B cell (primary cell): Measurements from ENCODE around the gene SPEN. TPM values are rescaled to one million over a fixed set of nuclear protein-coding genes. Genes with fewer than 3 reads are reported as not detected.

Experiments
- ATAC-seq: fragments of 200-7000 bp; cut with Tn5 transposase; one replicate; pipeline ENCODE4 v1.10.0; 2021; ENCODE audit warnings: low read depth, mild to moderate bottlenecking, moderate number of reproducible peaks, moderate library complexity
- CTCF ChIA-PET: fragments of 350-600 bp; sonication (Branson Sonifier 250); formaldehyde crosslinking; loops from one replicate; lab custom pipeline; 2021; ENCODE audit warnings: antibody characterized with exemption, inconsistent platforms; lab: Charles Lee
- POLR2A ChIA-PET: fragments of 350-600 bp; sonication (Branson Sonifier 250); formaldehyde crosslinking; loops from one replicate; lab custom pipeline; 2021; ENCODE audit warnings: antibody characterized with exemption; lab: Charles Lee
- DNase-seq: peaks from one replicate; pipeline ENCODE4 v3.0.0; 2013
- H2AFZ ChIP-seq: 2 replicates; pipeline ENCODE4 v1.6.1; 2012; ENCODE audit warnings: mild to moderate bottlenecking, low read depth, low read length; ENCODE audit not compliant: insufficient read depth, poor library complexity, severe bottlenecking
- H3K27ac ChIP-seq, 2 donors: 1 replicate in 1 of 2; 2 replicates in 1 of 2; pipeline ENCODE4 v1.5.1; 2012 to 2013; ENCODE audit warnings: low read length in 2 of 2, mild to moderate bottlenecking in 2 of 2, moderate library complexity in 1 of 2
- H3K27me3 ChIP-seq, 4 experiments: fragments of 200-600 bp in 1 of 4; sonication (generic) in 1 of 4; replicated peaks in 1 of 4; 1 replicate in 2 of 4; 2 replicates in 2 of 4; pipeline versions ENCODE4 v1.6.1 to v1.7.0; 2013 to 2016; ENCODE audit warnings: low read length in 3 of 4, mild to moderate bottlenecking in 2 of 4, mixed read lengths in 1 of 4, moderate library complexity in 1 of 4; ENCODE audit not compliant: insufficient read depth in 4 of 4, control insufficient read depth in 3 of 4; ENCODE audit errors: control extremely low read depth in 1 of 4
- H3K36me3 ChIP-seq, 2 experiments: replicated peaks in 1 of 2; 1 replicate in 1 of 2; 2 replicates in 1 of 2; pipeline versions ENCODE4 v1.6.1 to v1.7.1; 2013; ENCODE audit warnings: low read length in 1 of 2; ENCODE audit not compliant: insufficient read depth in 2 of 2, control insufficient read depth in 1 of 2; ENCODE audit errors: control extremely low read depth in 1 of 2, extremely low read depth in 1 of 2
- H3K4me1 ChIP-seq, 2 donors: fragments of 200-600 bp in 1 of 2; sonication (generic) in 1 of 2; 1 replicate in 1 of 2; 2 replicates in 1 of 2; pipeline versions ENCODE4 v1.5.1 to v1.6.1; 2013 to 2017; ENCODE audit warnings: low read length in 2 of 2; ENCODE audit not compliant: control insufficient read depth in 2 of 2, insufficient read depth in 2 of 2
- H3K4me2 ChIP-seq: replicated peaks from 2 replicates; pipeline ENCODE3; 2012; ENCODE audit warnings: mild to moderate bottlenecking, low read depth, low read length; ENCODE audit not compliant: poor library complexity, severe bottlenecking
- H3K4me3 ChIP-seq, 5 experiments: fragments of 200-600 bp in 1 of 5; sonication (generic) in 1 of 5; 1 replicate in 3 of 5; 2 replicates in 2 of 5; pipeline versions ENCODE4 v1.5.1 to v1.7.0; 2011 to 2016; ENCODE audit warnings: low read length in 4 of 5, mild to moderate bottlenecking in 4 of 5, low read depth in 2 of 5, control low read depth in 1 of 5, moderate library complexity in 1 of 5; ENCODE audit not compliant: insufficient read depth in 1 of 5; ENCODE audit errors: control extremely low read depth in 1 of 5, extremely low read depth in 1 of 5
- H3K79me2 ChIP-seq: fragments of 200-600 bp; sonication (generic); one replicate; pipeline ENCODE4 v1.6.0; 2016; ENCODE audit warnings: low read length; ENCODE audit not compliant: control insufficient read depth, insufficient read depth
- H3K9ac ChIP-seq: fragments of 200-600 bp; sonication (generic); 2 replicates; pipeline ENCODE4 v1.6.1; 2017; ENCODE audit warnings: mild to moderate bottlenecking, low read length, moderate library complexity
- H3K9me3 ChIP-seq, 3 donors: one replicate each; pipeline versions ENCODE4 v1.6.1 to v1.7.1; 2013; ENCODE audit warnings: low read length in 2 of 3; ENCODE audit not compliant: control insufficient read depth in 2 of 3, insufficient read depth in 1 of 3; ENCODE audit errors: control extremely low read depth in 1 of 3
- H4K20me1 ChIP-seq: 2 replicates; pipeline ENCODE4 v1.6.0; 2012; ENCODE audit warnings: mild to moderate bottlenecking, low read length; ENCODE audit not compliant: insufficient read depth, control insufficient read depth, poor library complexity, severe bottlenecking
- H3K27ac Mint-ChIP-seq: one replicate; pipeline ENCODE4 v1.8.0; 2021; ENCODE audit warnings: mixed read lengths
- H3K27me3 Mint-ChIP-seq: one replicate; pipeline ENCODE4 v1.8.0; 2021; ENCODE audit warnings: mixed read lengths
- H3K4me1 Mint-ChIP-seq: one replicate; pipeline ENCODE4 v1.8.0; 2021; ENCODE audit warnings: mixed read lengths
- H3K4me3 Mint-ChIP-seq: one replicate; pipeline ENCODE4 v1.8.0; 2021; ENCODE audit warnings: mixed read lengths
- H3K9me3 Mint-ChIP-seq: one replicate; pipeline ENCODE4 v1.8.0; 2022; ENCODE audit warnings: mixed read lengths; ENCODE audit not compliant: insufficient read depth
- CTCF ChIP-seq: fragments of 200-600 bp; IDR thresholded peaks from one replicate; pipeline ENCODE4 v1.8.0; 2022; ENCODE audit warnings: antibody characterized with exemption, mild to moderate bottlenecking
- EZH2 ChIP-seq: IDR thresholded peaks from 2 replicates; pipeline ENCODE4 v1.6.1; 2012; ENCODE audit warnings: borderline replicate concordance, low read depth, mild to moderate bottlenecking, moderate library complexity, low read length; ENCODE audit not compliant: insufficient read depth, poor library complexity, severe bottlenecking
- WGBS: methylation state at CpG from one replicate; pipeline ENCODE4 v1.1.5; 2013; ENCODE audit warnings: missing lambda C conversion rate; ENCODE audit not compliant: insufficient coverage; 5-methylcytosine and 5-hydroxymethylcytosine counted together
- intact Hi-C: fragments of 100-400 bp; cut with micrococcal nuclease; formaldehyde crosslinking; loops from one replicate; pipeline ENCODE4 v1.10.0; 2022
- polyA plus RNA-seq: library from polyadenylated mRNA; depleted of rRNA; stranded (reverse); fragments of >200 nt; gene quantifications from 2 replicates; pipeline ENCODE4 v1.2.3, GENCODE V29; 2012
- total RNA-seq, 2 donors: library from RNA; stranded (reverse); fragments of 120-200 nt in 1 of 2; gene quantifications; 1 replicate in 1 of 2; 2 replicates in 1 of 2; pipeline versions ENCODE4 v1.2.3 to v1.2.4, GENCODE V29; 2013 to 2022

The SPEN gene
- total and polyA plus RNA-seq, 2 donors (not counting 1 experiment from before 2014, with no cell fraction given), result 29.1 to 126 TPM

- Histone ChIP-seq H3K4me2 (no peak overlapping the region), H3K4me3 (no peak overlapping the region), H3K9ac (no peak overlapping the region), H3K27me3 (no peaks in the 10 kb centered on the region), H3K4me1 (peaks cover 0 to 13% of the 10 kb centered on the region in 2 donors), H3K27ac (no peak overlapping the region), H2AFZ (no peak overlapping the region), H3K36me3 (no peaks in the 10 kb centered on the region), H3K79me2 (peaks cover 99% of the 10 kb centered on the region), H4K20me1 (peaks cover 67% of the 10 kb centered on the region), H3K9me3 (peaks cover 0 to 5% (median 0%) of the 10 kb centered on the region in 3 donors)
- WGBS, result 100% methylated on average over 3 of the region's 3 CpGs
- Mint-ChIP-seq H3K27me3 (no peaks in the 10 kb centered on the region), H3K4me1 (peaks cover 45% of the 10 kb centered on the region), H3K27ac (no peak overlapping the region), H3K4me3 (no peak overlapping the region), H3K9me3 (no peaks in the 10 kb centered on the region)
- DNase-seq, result no peak
- intact Hi-C loops, result no loop called here
- POLR2A ChIA-PET, result no interaction called here
- TF ChIP-seq EZH2 (no peak), CTCF (no peak)
- ATAC-seq, result no peak
- CTCF ChIA-PET, result interaction anchor here (0.7 to 1.3 kb wide), 3 partner anchors 39 to 127 kb away, joined by 3 to 8 read pairs (median 3); no protein-coding TSS in a partner anchor
Measured at GRCh38 chr1:15867288-15867687, 19.8 kb downstream of the SPEN start.

GRCh38 chr1:15869413-15869812 lies 21.9 kb downstream of the SPEN start:
- H3K4me1 Mint-ChIP-seq, result peaks cover 52% of the 10 kb centered on the region
- no peak overlapping the region for H3K4me2 ChIP-seq

More at GRCh38 chr1:15869413-15869812, 21.9 kb downstream of the SPEN start:
- Histone ChIP-seq H3K4me1 (peaks cover 0 to 13% of the 10 kb centered on the region in 2 donors), H3K79me2 (peaks cover 99% of the 10 kb centered on the region), H3K36me3 (peaks cover 12 to 18% of the 10 kb centered on the region in 2 experiments), H2AFZ (no peak overlapping the region), H3K4me3 (no peak overlapping the region), H4K20me1 (peaks cover 76% of the 10 kb centered on the region), H3K9me3 (no peaks in the 10 kb centered on the region), H3K27ac (no peak overlapping the region), H3K9ac (no peak overlapping the region), H3K27me3 (no peaks in the 10 kb centered on the region)
- intact Hi-C loops, result no loop called here
- DNase-seq (no peak), ATAC-seq (no peak)
- Mint-ChIP-seq H3K27me3 (no peaks in the 10 kb centered on the region), H3K9me3 (no peaks in the 10 kb centered on the region), H3K27ac (no peak overlapping the region), H3K4me3 (no peak overlapping the region)
- ChIA-PET CTCF (interaction anchor here (2.2 kb wide), 1 partner anchor 54 kb away, joined by 8 read pairs; no protein-coding TSS in a partner anchor), POLR2A (no interaction called here)
- TF ChIP-seq CTCF (no peak), EZH2 (no peak)
- no CpG with 5 or more reads among the region's 2 CpGs for WGBS
